PC-3 (cell line): Measurements from ENCODE around the gene ZMYND10. TPM values are rescaled to one million over a fixed set of nuclear protein-coding genes. Genes with fewer than 3 reads are reported as not detected.

Source experiments
- ATAC-seq: fragments of 200-7000 bp; cut with Tn5 transposase; 2 replicates; pipeline ENCODE4 v1.9.1; 2020; ENCODE audit warnings: mild to moderate bottlenecking, moderate library complexity
- BruUV-seq: library from RNA; stranded (reverse); fragments of 400-500 nt; replicated peaks from 2 replicates; lab custom pipeline; 2021; lab: Mats Ljungman, UMichigan
- CTCF ChIA-PET: fragments of 300-600 bp; sonication (Branson Sonifier 250); formaldehyde crosslinking; loops from one replicate; lab custom pipeline; 2022; ENCODE audit warnings: antibody characterized with exemption; lab: Charles Lee
- POLR2A ChIA-PET: fragments of 300-600 bp; sonication (Branson Sonifier 250); formaldehyde crosslinking; loops from one replicate; lab custom pipeline; 2022; ENCODE audit warnings: antibody characterized with exemption; ENCODE audit not compliant: unreplicated experiment; lab: Charles Lee
- DNase-seq: peaks from one replicate; pipeline ENCODE4 v3.0.0-alpha.2; 2015
- H2AFZ ChIP-seq: fragments of 300-600 bp; sonication (generic); 2 replicates; pipeline ENCODE4 v1.6.0; 2016; ENCODE audit warnings: antibody characterized with exemption, low read length
- H3F3A ChIP-seq: fragments of 300-600 bp; sonication (generic); one replicate; pipeline ENCODE4 v1.6.0; 2017; ENCODE audit warnings: antibody characterized with exemption, low read length, control low read depth, mild to moderate bottlenecking; ENCODE audit not compliant: unreplicated experiment
- H3K27ac ChIP-seq: fragments of 300-600 bp; sonication (generic); 2 replicates; pipeline ENCODE4 v1.5.1; 2016; ENCODE audit warnings: mild to moderate bottlenecking, low read length
- H3K27me3 ChIP-seq: fragments of 300-600 bp; sonication (generic); 2 replicates; pipeline ENCODE4 v1.6.1; 2016; ENCODE audit warnings: low read length, mixed read lengths
- H3K36me3 ChIP-seq: fragments of 300-600 bp; sonication (generic); 2 replicates; pipeline ENCODE4 v1.6.1; 2016; ENCODE audit warnings: low read depth, mixed run types, low read length, mixed read lengths
- H3K4me1 ChIP-seq: fragments of 300-600 bp; sonication (generic); 2 replicates; pipeline ENCODE4 v1.5.1; 2016; ENCODE audit warnings: low read length; ENCODE audit not compliant: insufficient read depth
- H3K4me2 ChIP-seq: fragments of 300-600 bp; sonication (generic); 2 replicates; pipeline ENCODE4 v1.6.0; 2016; ENCODE audit warnings: low read length
- H3K4me3 ChIP-seq: fragments of 300-600 bp; sonication (generic); 2 replicates; pipeline ENCODE4 v1.5.1; 2016; ENCODE audit warnings: mild to moderate bottlenecking, low read length, mixed read lengths
- H3K79me2 ChIP-seq: fragments of 300-600 bp; sonication (generic); 2 replicates; pipeline ENCODE4 v1.6.1; 2017; ENCODE audit warnings: low read length, mixed read lengths
- H3K9ac ChIP-seq: fragments of 300-600 bp; sonication (generic); 2 replicates; pipeline ENCODE4 v1.6.0; 2016; ENCODE audit warnings: mild to moderate bottlenecking, low read length
- H3K9me2 ChIP-seq: fragments of 300-600 bp; sonication (generic); replicated peaks from 2 replicates; pipeline ENCODE4 v1.6.1; 2016; ENCODE audit warnings: mixed run types, low read length, mixed read lengths
- H3K9me3 ChIP-seq: fragments of 300-600 bp; sonication (generic); 2 replicates; pipeline ENCODE4 v1.6.1; 2016; ENCODE audit warnings: low read length, mixed read lengths
- H4K20me1 ChIP-seq: fragments of 300-600 bp; sonication (generic); 2 replicates; pipeline ENCODE4 v1.6.1; 2016; ENCODE audit warnings: low read length, mixed read lengths
- EZH2 ChIP-seq: fragments of 300-600 bp; sonication (generic); IDR thresholded peaks from one replicate; pipeline ENCODE4 v1.6.1; 2017; ENCODE audit warnings: antibody characterized with exemption, mild to moderate bottlenecking, low read length; ENCODE audit not compliant: unreplicated experiment
- EZH2phosphoT487 ChIP-seq: fragments of 300-600 bp; sonication (generic); IDR thresholded peaks from 2 replicates; pipeline ENCODE4 v1.6.1; 2018; ENCODE audit warnings: mild to moderate bottlenecking, antibody characterized with exemption, low read length, borderline replicate concordance
- intact Hi-C: fragments of 100-400 bp; cut with micrococcal nuclease; formaldehyde crosslinking; loops from 2 replicates; pipeline ENCODE4 v1.9.0; 2023
- total RNA-seq: library from RNA; depleted of rRNA; stranded (reverse); fragments of >200 nt; gene quantifications from 2 replicates; pipeline ENCODE4 v1.2.3, GENCODE V29; 2014
- TF ChIP-seq, protein P1 (sequence below): fragments of 300-600 bp; sonication (generic); conservative IDR thresholded peaks from 2 replicates; pipeline ENCODE4 v1.5.1; 2017; ENCODE audit warnings: antibody characterized with exemption, low read depth, mild to moderate bottlenecking, low read length

ZMYND10 gene
- total RNA-seq, 1 experiment from 2014 or later = 1.6 TPM

DNA sequence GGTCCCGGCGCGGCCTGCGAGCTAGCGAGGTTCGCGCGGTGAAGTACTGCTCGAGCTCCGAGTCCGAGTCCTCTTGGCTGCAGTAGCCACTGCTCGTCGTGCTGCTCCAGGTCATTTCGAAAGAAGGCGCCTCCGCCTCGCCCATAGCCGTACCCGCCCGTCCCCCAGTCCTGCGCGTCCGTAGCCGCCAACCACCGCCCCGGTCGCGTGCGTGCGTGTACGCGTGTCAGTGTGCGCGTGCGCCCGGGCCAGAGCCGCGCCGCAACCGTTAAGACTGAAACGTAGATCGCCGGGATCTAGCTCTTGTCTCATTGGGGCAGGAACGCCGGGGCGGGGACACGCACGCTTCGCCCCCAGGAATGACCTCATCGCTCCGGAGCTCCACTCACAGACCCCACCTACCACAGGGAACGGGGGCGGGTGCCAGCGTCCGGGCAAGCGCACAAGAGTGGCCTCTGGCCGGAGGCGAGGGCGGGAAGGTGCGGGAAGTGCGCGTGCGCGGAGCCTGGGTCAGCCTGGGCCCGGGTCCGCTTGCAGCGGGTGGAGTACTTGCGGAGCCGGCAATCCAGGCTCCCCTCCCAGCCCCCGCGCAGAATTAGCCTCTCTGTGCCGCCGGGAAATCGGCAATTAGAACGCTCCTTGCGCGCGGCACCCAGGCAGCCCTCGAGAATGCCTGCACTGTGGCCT is 8.2 kb downstream of the ZMYND10 start:
- Histone ChIP-seq H3K9me2 (no peaks in the 10 kb centered on the region), H3K27ac (peak overlapping the region; percentile 72), H3K79me2 (peaks cover 48% of the 10 kb centered on the region), H3K4me1 (peaks cover 32% of the 10 kb centered on the region), H3K36me3 (no peaks in the 10 kb centered on the region; the same call in 1 of the 2 replicates), H3K4me2 (peak overlapping the region; percentile 88), H3K27me3 (no peaks in the 10 kb centered on the region), H4K20me1 (peaks cover 13% of the 10 kb centered on the region; the same call in 1 of the 2 replicates), H3F3A (no peaks in the 10 kb centered on the region), H2AFZ (peak overlapping the region; percentile 88), H3K4me3 (peak overlapping the region; percentile 89), H3K9ac (peak overlapping the region; percentile 89), H3K9me3 (no peaks in the 10 kb centered on the region)
- DNase-seq = peak; percentile 99
- CTCF ChIA-PET = interaction anchor here (0.6 to 1.3 kb wide), 10 partner anchors 8 to 1646 kb away, joined by 3 to 10 read pairs (median 4); partner anchors contain the start of genes CYB561D2, NPRL2, TUSC2 and ZMYND10
- BruUV-seq = no TSS peak
- intact Hi-C loops = no loop called here
- peak; percentile 88 for ATAC-seq
- POLR2A ChIA-PET = interaction anchor here (0.5 to 1.4 kb wide), 12 partner anchors 9 to 1768 kb away, joined by 3 to 17 read pairs (median 5); partner anchors contain the start of genes CISH, CYB561D2, HYAL3 and IFRD2
- TF ChIP-seq EZH2 (no peak), EZH2phosphoT487 (no peak)
- TF ChIP-seq, protein P1, sequence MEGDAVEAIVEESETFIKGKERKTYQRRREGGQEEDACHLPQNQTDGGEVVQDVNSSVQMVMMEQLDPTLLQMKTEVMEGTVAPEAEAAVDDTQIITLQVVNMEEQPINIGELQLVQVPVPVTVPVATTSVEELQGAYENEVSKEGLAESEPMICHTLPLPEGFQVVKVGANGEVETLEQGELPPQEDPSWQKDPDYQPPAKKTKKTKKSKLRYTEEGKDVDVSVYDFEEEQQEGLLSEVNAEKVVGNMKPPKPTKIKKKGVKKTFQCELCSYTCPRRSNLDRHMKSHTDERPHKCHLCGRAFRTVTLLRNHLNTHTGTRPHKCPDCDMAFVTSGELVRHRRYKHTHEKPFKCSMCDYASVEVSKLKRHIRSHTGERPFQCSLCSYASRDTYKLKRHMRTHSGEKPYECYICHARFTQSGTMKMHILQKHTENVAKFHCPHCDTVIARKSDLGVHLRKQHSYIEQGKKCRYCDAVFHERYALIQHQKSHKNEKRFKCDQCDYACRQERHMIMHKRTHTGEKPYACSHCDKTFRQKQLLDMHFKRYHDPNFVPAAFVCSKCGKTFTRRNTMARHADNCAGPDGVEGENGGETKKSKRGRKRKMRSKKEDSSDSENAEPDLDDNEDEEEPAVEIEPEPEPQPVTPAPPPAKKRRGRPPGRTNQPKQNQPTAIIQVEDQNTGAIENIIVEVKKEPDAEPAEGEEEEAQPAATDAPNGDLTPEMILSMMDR = no peak

DNA sequence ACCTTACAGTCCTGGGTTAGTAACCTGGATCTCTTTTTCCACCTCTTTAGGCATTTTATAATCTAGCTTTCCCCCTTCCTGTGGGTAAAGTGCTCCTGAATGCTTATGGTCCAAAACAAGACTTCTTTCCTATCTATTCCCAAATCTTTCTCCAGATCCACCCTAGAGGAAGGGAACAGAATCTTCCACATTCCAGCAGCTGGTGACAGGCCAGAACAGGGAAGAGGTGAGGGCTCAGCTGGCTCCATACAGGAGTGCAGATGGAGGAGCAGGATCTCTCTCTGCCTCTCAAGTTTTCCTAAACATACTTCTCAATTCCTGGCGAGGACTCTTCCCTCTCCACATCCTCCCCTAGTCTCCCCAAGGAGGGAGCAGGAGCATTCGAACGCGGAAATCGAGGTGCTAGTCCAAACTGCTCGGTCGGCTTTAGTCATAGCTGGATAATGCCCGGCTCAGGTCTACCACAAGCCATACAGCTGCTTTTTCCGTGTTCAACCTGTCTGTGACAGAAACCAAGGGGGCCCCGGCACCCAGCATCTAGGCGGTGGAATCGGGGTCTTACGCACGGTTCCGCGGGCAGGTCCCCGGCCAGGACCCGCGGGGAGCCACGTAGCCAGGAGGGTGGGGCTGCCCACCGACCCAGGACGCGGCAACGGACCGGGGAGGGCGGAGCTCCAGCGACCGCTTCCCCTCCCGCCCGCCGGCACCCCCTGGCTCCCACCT is 8.9 kb downstream of the ZMYND10 start:
- Histone ChIP-seq H4K20me1 (peaks cover 13% of the 10 kb centered on the region; the same call in 1 of the 2 replicates), H3K9ac (peak overlapping the region; percentile 89), H3K4me3 (peak overlapping the region; percentile 89), H3K36me3 (peaks cover 6% of the 10 kb centered on the region; the same call in 1 of the 2 replicates), H3K9me3 (no peaks in the 10 kb centered on the region), H3K4me2 (peak overlapping the region; percentile 88), H3K27me3 (no peaks in the 10 kb centered on the region), H3K27ac (peak overlapping the region; percentile 72), H3K79me2 (peaks cover 53% of the 10 kb centered on the region), H3K4me1 (peaks cover 32% of the 10 kb centered on the region), H2AFZ (peak overlapping the region; percentile 88), H3K9me2 (no peaks in the 10 kb centered on the region), H3F3A (no peaks in the 10 kb centered on the region)
- no peak for TF ChIP-seq EZH2phosphoT487
- TF ChIP-seq, protein P1 = 0 out of 2 replicates have a peak, but pooled peaks have one; percentile 11
- ChIA-PET POLR2A (interaction anchor here (0.5 to 1.4 kb wide), 12 partner anchors 8 to 1769 kb away, joined by 3 to 17 read pairs (median 5); partner anchors contain the start of genes CISH, CYB561D2, HYAL3 and IFRD2), CTCF (interaction anchor here (0.6 to 1.3 kb wide), 10 partner anchors 9 to 1646 kb away, joined by 3 to 10 read pairs (median 4); partner anchors contain the start of genes TUSC2 and ZMYND10)
- intact Hi-C loops = no loop called here
- TSS peak; percentile 73 for BruUV-seq
- DNase-seq = peak; percentile 34
- ATAC-seq = peak; percentile 46
